Gastrocnemius medialis (tissue), 4 donors: Measurements from ENCODE around the gene TTC39B. TPM values are rescaled to one million over a fixed set of nuclear protein-coding genes. Genes with fewer than 3 reads are reported as not detected.
A peak's percentile ranks its signal among the peaks of the same experiment; 100 is the strongest.

ENCODE experiments used
- ATAC-seq, 2 donors: fragments of 150-250 bp; one replicate each; pipeline ENCODE4 v1.9.1; 2016
- DNase-seq, 2 donors: peaks; one replicate each; pipeline ENCODE4 v3.0.0-alpha.2; 2019
- H3K27ac ChIP-seq, 4 donors: fragments of 200-600 bp; sonication (generic); 1 replicate in 1 of 4; 2 replicates in 3 of 4; pipeline ENCODE4 v1.5.1; 2016 to 2018; ENCODE audit warnings: mild to moderate bottlenecking in 2 of 4, moderate library complexity in 1 of 4
- H3K27me3 ChIP-seq, 3 donors: fragments of 200-600 bp; sonication (generic) in 2 of 3; 1 replicate in 1 of 3; 2 replicates in 2 of 3; pipeline versions ENCODE4 v1.5.1 to v1.6.0; 2016 to 2019; ENCODE audit warnings: mild to moderate bottlenecking in 1 of 3, moderate library complexity in 1 of 3
- H3K36me3 ChIP-seq, 2 donors: fragments of 200-600 bp; sonication (generic) in 1 of 2; one replicate each; pipeline ENCODE4 v1.5.1; 2017 to 2018
- H3K4me1 ChIP-seq, 2 donors: fragments of 200-600 bp; sonication (generic) in 1 of 2; one replicate each; pipeline ENCODE4 v1.5.1; 2016 to 2017; ENCODE audit warnings: mild to moderate bottlenecking in 2 of 2
- H3K4me3 ChIP-seq, 4 donors: fragments of 200-600 bp; sonication (generic) in 3 of 4; 1 replicate in 1 of 4; 2 replicates in 3 of 4; pipeline ENCODE4 v1.5.1; 2016 to 2019; ENCODE audit warnings: mild to moderate bottlenecking in 2 of 4
- H3K9me3 ChIP-seq, 3 donors: fragments of 200-600 bp; sonication (generic) in 2 of 3; 1 replicate in 1 of 3; 2 replicates in 2 of 3; pipeline ENCODE4 v1.5.1; 2016 to 2019
- POLR2A ChIP-seq, 2 donors: fragments of 450-650 bp; IDR thresholded peaks; one replicate each; pipeline ENCODE4 v1.6.1; 2017; ENCODE audit warnings: antibody characterized with exemption in 2 of 2, mild to moderate bottlenecking in 2 of 2, moderate library complexity in 2 of 2
- in situ Hi-C, 4 donors: fragments of 200-750 bp; cut with MboI; loops; one replicate each; pipeline versions ENCODE4 v1.15.0 to v1.8.0; 2017; ENCODE audit warnings: low sequenced_read_pairs in 4 of 4
- intact Hi-C: fragments of 100-400 bp; cut with DNase I; formaldehyde crosslinking; loops from one replicate; pipeline ENCODE4 v1.15.1; 2023; ENCODE audit warnings: low total_unique reads
- total RNA-seq, 4 donors: library from RNA; depleted of rRNA; stranded (reverse); fragments of >200 nt; gene quantifications; one replicate each; pipeline versions ENCODE4 v1.1.0 to v1.2.3, GENCODE V29; 2016
- TF ChIP-seq, protein P1 (sequence below), 5 experiments: fragments of 450-650 bp in 3 of 5; fragments of 200-600 bp in 2 of 5; sonication (generic) in 2 of 5; IDR thresholded peaks in 4 of 5; conservative IDR thresholded peaks in 1 of 5; 1 replicate in 4 of 5; 2 replicates in 1 of 5; pipeline ENCODE4 v1.5.1; 2016 to 2019; ENCODE audit warnings: antibody characterized with exemption in 5 of 5, mild to moderate bottlenecking in 3 of 5, moderate library complexity in 3 of 5

TTC39B gene
- total RNA-seq, 4 donors from 2014 or later, result 1.8 to 6.9 (median 3.8) TPM

DNA sequence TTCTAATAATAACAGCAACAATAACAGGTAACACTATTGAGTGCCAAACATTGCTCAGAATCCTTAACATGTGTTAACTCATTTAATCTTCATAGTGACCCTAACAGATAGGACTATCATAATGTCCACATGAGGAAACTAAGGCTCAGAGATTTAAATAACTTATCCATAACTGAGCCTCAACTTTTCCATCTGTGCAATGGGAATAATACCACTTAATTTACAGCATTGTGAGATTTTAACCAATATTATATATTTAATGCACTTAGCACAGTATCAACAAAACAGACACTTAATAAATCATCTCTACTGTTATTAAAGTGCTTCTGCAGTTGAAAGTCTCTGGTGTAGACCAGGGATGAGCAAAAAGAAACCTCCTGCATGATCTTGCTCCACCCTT lies 28.2 kb downstream of the TTC39B start:
- Histone ChIP-seq H3K4me1 (peaks cover 4 to 7% of the 10 kb centered on the region in 2 donors), H3K4me3 (no peak overlapping the region), H3K36me3 (no peaks in the 10 kb centered on the region), H3K27ac (no peak overlapping the region), H3K27me3 (no peaks in the 10 kb centered on the region), H3K9me3 (no peaks in the 10 kb centered on the region)
- ATAC-seq (no peak), DNase-seq (no peak)
- TF ChIP-seq, protein P1, sequence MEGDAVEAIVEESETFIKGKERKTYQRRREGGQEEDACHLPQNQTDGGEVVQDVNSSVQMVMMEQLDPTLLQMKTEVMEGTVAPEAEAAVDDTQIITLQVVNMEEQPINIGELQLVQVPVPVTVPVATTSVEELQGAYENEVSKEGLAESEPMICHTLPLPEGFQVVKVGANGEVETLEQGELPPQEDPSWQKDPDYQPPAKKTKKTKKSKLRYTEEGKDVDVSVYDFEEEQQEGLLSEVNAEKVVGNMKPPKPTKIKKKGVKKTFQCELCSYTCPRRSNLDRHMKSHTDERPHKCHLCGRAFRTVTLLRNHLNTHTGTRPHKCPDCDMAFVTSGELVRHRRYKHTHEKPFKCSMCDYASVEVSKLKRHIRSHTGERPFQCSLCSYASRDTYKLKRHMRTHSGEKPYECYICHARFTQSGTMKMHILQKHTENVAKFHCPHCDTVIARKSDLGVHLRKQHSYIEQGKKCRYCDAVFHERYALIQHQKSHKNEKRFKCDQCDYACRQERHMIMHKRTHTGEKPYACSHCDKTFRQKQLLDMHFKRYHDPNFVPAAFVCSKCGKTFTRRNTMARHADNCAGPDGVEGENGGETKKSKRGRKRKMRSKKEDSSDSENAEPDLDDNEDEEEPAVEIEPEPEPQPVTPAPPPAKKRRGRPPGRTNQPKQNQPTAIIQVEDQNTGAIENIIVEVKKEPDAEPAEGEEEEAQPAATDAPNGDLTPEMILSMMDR (IDR thresholded peaks at IDR 0.05 in 4 of 5, conservative IDR thresholded peaks at IDR 0.05 in 1 of 5), result no peak
- TF ChIP-seq POLR2A (IDR thresholded peaks at IDR 0.05), result no peak
- intact Hi-C loops, result loop anchor here (5.0 to 10.0 kb wide), 2 partner anchors 66 to 143 kb away; partner anchors contain the start of gene SNAPC3
- in situ Hi-C loops, result loop anchor here in 1 of 4 donors (25.0 kb wide), 1 partner anchor 333 kb away; no protein-coding TSS in a partner anchor

DNA sequence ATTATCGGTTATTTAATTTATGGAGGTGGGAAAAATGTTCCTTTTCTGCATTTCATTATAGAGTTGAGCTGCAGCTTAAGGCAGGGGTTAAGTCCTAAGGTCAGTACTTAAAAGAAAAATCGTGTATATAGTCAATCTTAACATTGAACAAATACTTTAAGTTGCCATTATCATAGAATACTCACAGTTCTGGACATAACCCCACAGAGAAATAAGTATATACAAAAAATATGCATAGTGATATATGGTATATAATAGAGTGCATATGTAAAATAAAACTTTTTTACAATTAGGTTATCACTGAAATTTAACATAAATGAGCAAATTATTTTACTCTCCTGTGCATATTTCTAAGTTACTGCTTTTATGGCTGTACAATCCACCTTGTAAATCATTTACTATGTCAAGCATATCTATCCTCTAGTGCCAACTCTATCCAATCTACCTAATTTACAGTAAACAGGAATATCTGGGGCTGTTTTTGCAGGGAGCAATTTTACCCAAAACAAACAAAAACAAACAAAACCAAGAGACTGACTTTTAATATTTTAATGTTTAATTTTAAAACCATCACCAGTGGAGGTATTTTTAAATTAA lies 28.8 kb downstream of the TTC39B start:
- no peak overlapping the region for H3K4me3 ChIP-seq
- peaks cover 4 to 7% of the 10 kb centered on the region in 2 donors for H3K4me1 ChIP-seq
- intact Hi-C loops (loop anchor here (5.0 to 10.0 kb wide), 2 partner anchors 67 to 144 kb away; partner anchors contain the start of gene SNAPC3), in situ Hi-C loops (loop anchor here in 1 of 4 donors (25.0 kb wide), 1 partner anchor 334 kb away; no protein-coding TSS in a partner anchor)
- H3K27me3 ChIP-seq, result no peaks in the 10 kb centered on the region
- DNase-seq (no peak), ATAC-seq (no peak)
- no peak overlapping the region for H3K27ac ChIP-seq
- H3K36me3 ChIP-seq, result no peaks in the 10 kb centered on the region
- no peak for TF ChIP-seq POLR2A (IDR thresholded peaks at IDR 0.05)
- TF ChIP-seq, protein P1 (IDR thresholded peaks at IDR 0.05 in 4 of 5, conservative IDR thresholded peaks at IDR 0.05 in 1 of 5), result no peak
- no peaks in the 10 kb centered on the region for H3K9me3 ChIP-seq

DNA sequence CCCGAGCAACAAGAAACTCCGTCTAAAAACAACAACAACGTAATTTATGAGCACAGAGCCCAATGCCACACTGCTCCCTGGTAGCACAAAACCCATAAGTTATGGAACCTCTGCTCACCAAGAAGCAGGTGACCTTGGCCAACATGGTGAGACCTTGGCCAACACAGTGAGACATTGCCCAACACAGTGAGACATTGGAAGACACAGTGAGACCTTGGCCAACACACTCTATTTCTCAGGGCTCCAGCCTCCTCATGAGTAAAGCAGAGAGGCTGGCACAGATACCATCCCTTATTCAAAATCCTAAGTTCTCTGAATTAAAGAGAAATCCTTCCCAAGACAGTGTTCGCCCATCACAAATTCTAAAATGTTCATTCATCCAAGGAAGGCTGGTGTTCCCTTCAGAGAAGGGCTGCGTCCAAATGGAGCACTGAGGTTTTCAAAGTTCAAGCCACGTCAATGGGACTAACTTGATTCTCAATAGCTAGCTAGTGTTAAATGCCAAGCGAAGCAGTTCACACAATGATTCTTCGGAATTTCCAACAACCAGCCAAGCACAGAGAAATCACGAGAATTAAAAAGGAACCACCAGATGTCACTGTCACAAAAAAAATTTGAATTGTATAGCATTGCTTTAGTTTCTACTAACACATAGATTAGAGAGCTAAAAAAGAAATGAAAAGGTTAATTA lies 29.5 kb downstream of the TTC39B start:
- Histone ChIP-seq H3K36me3 (no peaks in the 10 kb centered on the region), H3K27ac (no peak overlapping the region), H3K4me1 (peaks cover 4 to 7% of the 10 kb centered on the region in 2 donors), H3K27me3 (no peaks in the 10 kb centered on the region), H3K4me3 (no peak overlapping the region), H3K9me3 (no peaks in the 10 kb centered on the region)
- intact Hi-C loops, result loop anchor here (2.0 to 10.0 kb wide), 4 partner anchors 29 to 329 kb away; partner anchors contain the start of genes SNAPC3 and TTC39B
- DNase-seq (no peak), ATAC-seq (peak in 1 of 2 donors; percentile 61)
- TF ChIP-seq POLR2A (IDR thresholded peaks at IDR 0.05), result no peak
- TF ChIP-seq, protein P1 (IDR thresholded peaks at IDR 0.05 in 4 of 5, conservative IDR thresholded peaks at IDR 0.05 in 1 of 5), result peak in 3 of 5 experiments; percentile 19 to 37 (median 27)
- in situ Hi-C loops, result loop anchor here in 1 of 4 donors (25.0 kb wide), 1 partner anchor 335 kb away; no protein-coding TSS in a partner anchor

DNA sequence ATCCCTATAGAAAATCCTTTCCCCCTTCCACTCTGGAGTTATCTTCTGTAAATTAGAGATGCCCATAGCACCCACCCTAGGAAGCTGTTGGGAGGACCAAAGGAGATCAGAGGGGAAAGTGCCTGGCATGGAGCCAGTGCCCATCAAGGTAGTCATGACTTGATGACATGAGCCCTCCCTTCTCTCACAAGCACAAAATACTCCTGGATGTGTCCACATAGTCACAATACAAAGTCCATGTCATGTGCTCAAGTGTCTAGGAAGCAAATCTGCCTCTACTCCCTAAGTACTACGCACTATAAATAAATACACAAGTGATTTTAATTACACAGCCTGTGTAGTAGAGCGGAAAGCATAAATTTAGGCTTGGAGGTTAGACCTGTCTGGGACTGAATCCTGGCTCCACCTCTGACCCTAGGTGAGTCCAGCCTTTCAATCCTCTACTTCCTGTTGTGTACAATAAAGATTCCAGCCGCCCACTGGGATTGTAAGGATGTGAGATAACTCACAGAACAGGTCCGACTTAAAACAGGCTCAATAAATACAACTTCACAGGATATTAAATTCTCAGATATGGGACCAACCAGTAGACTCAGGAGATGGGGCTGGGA lies 30.6 kb downstream of the TTC39B start:
- intact Hi-C loops, result loop anchor here (2.0 to 10.0 kb wide), 4 partner anchors 30 to 330 kb away; partner anchors contain the start of genes SNAPC3 and TTC39B
- in situ Hi-C loops, result loop anchor here in 1 of 4 donors (25.0 kb wide), 1 partner anchor 336 kb away; no protein-coding TSS in a partner anchor

More for the DNA sequence above, 30.6 kb downstream of the TTC39B start:
- Histone ChIP-seq H3K27ac (no peak overlapping the region), H3K4me1 (peaks cover 4 to 7% of the 10 kb centered on the region in 2 donors), H3K9me3 (no peaks in the 10 kb centered on the region), H3K4me3 (no peak overlapping the region), H3K36me3 (no peaks in the 10 kb centered on the region), H3K27me3 (no peaks in the 10 kb centered on the region)
- TF ChIP-seq POLR2A (IDR thresholded peaks at IDR 0.05), result no peak
- TF ChIP-seq, protein P1 (IDR thresholded peaks at IDR 0.05 in 4 of 5, conservative IDR thresholded peaks at IDR 0.05 in 1 of 5), result no peak
- DNase-seq (no peak), ATAC-seq (no peak)
